Heart right ventricle (tissue), 16 donors: ENCODE data around the gene DHRS4. TPM values are rescaled to one million over a fixed set of nuclear protein-coding genes. Genes with fewer than 3 reads are reported as not detected.

Experiments used
- ATAC-seq, 8 donors: fragments of 200-7000 bp; cut with Tn5 transposase; one replicate each; pipeline ENCODE4 v1.9.1; 2020; ENCODE audit warnings: mild to moderate bottlenecking in 8 of 8, moderate library complexity in 8 of 8, moderate number of reproducible peaks in 1 of 8
- DNase-seq, 2 donors: peaks; one replicate each; pipeline ENCODE4 v3.0.0-alpha.2; 2020
- H3K27ac ChIP-seq, 10 donors: fragments of 200-600 bp; sonication (generic) in 2 of 10; one replicate each; pipeline versions ENCODE4 v1.5.0 to v1.8.0; 2020 to 2022; ENCODE audit warnings: mild to moderate bottlenecking in 3 of 10
- H3K27me3 ChIP-seq, 7 donors: fragments of 200-600 bp; one replicate each; pipeline ENCODE4 v1.8.0; 2021 to 2022; ENCODE audit warnings: mild to moderate bottlenecking in 2 of 7
- H3K36me3 ChIP-seq, 9 donors: fragments of 200-600 bp; sonication (generic) in 1 of 9; one replicate each; pipeline versions ENCODE4 v1.5.0 to v1.8.0; 2020 to 2022; ENCODE audit warnings: mild to moderate bottlenecking in 2 of 9
- H3K4me1 ChIP-seq, 9 donors: fragments of 200-600 bp; sonication (generic) in 1 of 9; one replicate each; pipeline versions ENCODE4 v1.5.0 to v1.8.0; 2020 to 2022; ENCODE audit warnings: mild to moderate bottlenecking in 4 of 9
- H3K4me3 ChIP-seq, 10 donors: fragments of 200-600 bp; sonication (generic) in 2 of 10; one replicate each; pipeline versions ENCODE4 v1.5.0 to v1.8.0; 2020 to 2022; ENCODE audit warnings: mild to moderate bottlenecking in 7 of 10, moderate library complexity in 2 of 10
- H3K9me3 ChIP-seq, 11 donors: fragments of 200-600 bp in 10 of 11; sonication (generic) in 2 of 11; one replicate each; pipeline versions ENCODE4 v1.5.0 to v1.8.0; 2013 to 2022; ENCODE audit warnings: mild to moderate bottlenecking in 2 of 11, control low read depth in 1 of 11, moderate library complexity in 1 of 11
- CTCF ChIP-seq, 9 donors: fragments of 200-600 bp; sonication (generic) in 2 of 9; IDR thresholded peaks; one replicate each; pipeline versions ENCODE4 v1.5.0 to v1.8.0; 2021 to 2022; ENCODE audit warnings: antibody characterized with exemption in 9 of 9, mild to moderate bottlenecking in 5 of 9, moderate library complexity in 1 of 9
- WGBS, 2 donors: extraction: QIAGEN DNeasy Blood & Tissue Kit; methylation state at CpG; one replicate each; pipeline ENCODE4 v1.1.7; 2013; ENCODE audit warnings: inconsistent platforms in 1 of 2; 5-methylcytosine and 5-hydroxymethylcytosine counted together
- intact Hi-C, 10 donors: fragments of 100-400 bp; cut with DNase I; formaldehyde crosslinking; loops; one replicate each; pipeline versions ENCODE4 v1.11.1 to v1.14.2; 2022
- polyA plus RNA-seq, 2 donors: library from polyadenylated mRNA; stranded (reverse); fragments of 200-250 nt; gene quantifications; one replicate each; pipeline ENCODE4 v1.2.3, GENCODE V29; 2013
- total RNA-seq, 10 donors: library from RNA; stranded (reverse); fragmentation: NEBNext Ultra II Directional in 3 of 10; extraction: Animal tissue kit (Norgen Biotek cat#: 25700) in 3 of 10; gene quantifications; one replicate each; pipeline versions ENCODE4 v1.2.1 to v1.2.4, GENCODE V29; 2021 to 2023
- donor health status: Arrhythmogenic right ventricular cardiomyopathy.
- donor health status: ischemic (EF 13 %, LVEDD 7.1; RV severe dilation, severe dysfunction).
- donor health status: healthy with polysubstance abuse.
- donor health status: DM: no; HTN: yes; CAD: no.
- donor health status: DM: no; HTN: no; CAD: no.
- donor health status: ischemic (EF 25% LVEDD 6.9; RV normal size, moderate dysfunction).
- donor health status: ischemic (EF 25% LVEDD 5.7; RV mildly dilated, moderate dysfunction).
- donor health status: healthy.
- donor health status: DM: yes; HTN: yes; CAD: no.
- donor health status: Ischemic cardiomyopathy.
- donor health status: ischemic (EF 35%, LVEDD 5.7; RV mildly dilated, moderate dysfunction).
- donor health status: nonischemic (EF 11% LVEDD 7.7; RV severe dilation, severe dysfunction).
- donor health status: DM: yes; HTN: yes; CAD: no.
- donor health status: PGD.
- donor health status: ischemic (EF 29% LVEDD 5.4; RV normal size, mild dysfunction).
- donor health status: nonischemic (EF 23%, LVEDD 6.1; RV moderate dilation, normal function).

The DHRS4 gene
- total and polyA plus RNA-seq, 12 donors: 24.9 to 66.7 (median 30.9) TPM

- H3K4me1 ChIP-seq: peaks cover 0 to 7% (median 0%) of the 10 kb centered on the region in 9 donors
- no peak for TF ChIP-seq CTCF (IDR thresholded peaks at IDR 0.05)
- H3K27me3 ChIP-seq: no peaks in the 10 kb centered on the region
- no peaks in the 10 kb centered on the region for H3K9me3 ChIP-seq
- WGBS, 2 donors: 70 to 75% methylated on average over 2 of the region's 2 CpGs
- no peak overlapping the region for H3K4me3 ChIP-seq
- H3K27ac ChIP-seq: no peak overlapping the region
- no peak for DNase-seq
- ATAC-seq: no peak
- intact Hi-C loops: loop anchor here in 4 of 10 donors (5.0 to 10.0 kb wide), 4 partner anchors 209 to 349 kb away; no protein-coding TSS in a partner anchor
- H3K36me3 ChIP-seq: peaks cover 0 to 4% (median 0%) of the 10 kb centered on the region in 9 donors
Observed at GRCh38 chr14:23933742-23934128, 19.8 kb upstream of the DHRS4 start.

GRCh38 chr14:23935158-23935557 lies 18.4 kb upstream of the DHRS4 start:
- TF ChIP-seq CTCF (IDR thresholded peaks at IDR 0.05): no peak
- Histone ChIP-seq H3K4me3 (no peak overlapping the region), H3K27me3 (no peaks in the 10 kb centered on the region), H3K4me1 (peaks cover 0 to under 1% (median 0%) of the 10 kb centered on the region in 9 donors), H3K27ac (no peak overlapping the region), H3K9me3 (no peaks in the 10 kb centered on the region), H3K36me3 (peaks cover 0 to 14% (median 2%) of the 10 kb centered on the region in 9 donors)
- no peak for DNase-seq
- ATAC-seq: no peak
- intact Hi-C loops: loop anchor here in 2 of 10 donors (10.0 kb wide), 2 partner anchors 210 to 350 kb away; no protein-coding TSS in a partner anchor
- 78 to 80% methylated on average over 1 of the region's 1 CpG for WGBS, 2 donors

GRCh38 chr14:23936084-23936829 lies 17.3 kb upstream of the DHRS4 start:
- Histone ChIP-seq H3K4me1 (no peaks in the 10 kb centered on the region), H3K27ac (no peak overlapping the region), H3K27me3 (no peaks in the 10 kb centered on the region), H3K36me3 (peaks cover 0 to 24% (median 4%) of the 10 kb centered on the region in 9 donors), H3K4me3 (no peak overlapping the region), H3K9me3 (no peaks in the 10 kb centered on the region)
- intact Hi-C loops: loop anchor here in 2 of 10 donors (10.0 kb wide), 2 partner anchors 211 to 351 kb away; no protein-coding TSS in a partner anchor
- ATAC-seq (no peak), DNase-seq (no peak)
- no peak for TF ChIP-seq CTCF (IDR thresholded peaks at IDR 0.05)
- 78 to 79% methylated on average over 7 of the region's 7 CpGs for WGBS, 2 donors

GRCh38 chr14:23937203-23937602 lies 16.4 kb upstream of the DHRS4 start:
- no peak for TF ChIP-seq CTCF (IDR thresholded peaks at IDR 0.05)
- no peak overlapping the region for H3K4me3 ChIP-seq
- H3K4me1 ChIP-seq: no peaks in the 10 kb centered on the region
- H3K36me3 ChIP-seq: peaks cover 0 to 25% (median 4%) of the 10 kb centered on the region in 9 donors
- intact Hi-C loops: loop anchor here in 2 of 10 donors (10.0 kb wide), 2 partner anchors 212 to 352 kb away; no protein-coding TSS in a partner anchor
- H3K27me3 ChIP-seq: no peaks in the 10 kb centered on the region
- H3K27ac ChIP-seq: no peak overlapping the region
- DNase-seq: no peak
- H3K9me3 ChIP-seq: no peaks in the 10 kb centered on the region
- WGBS, 2 donors: 88% methylated on average over 2 of the region's 2 CpGs
- ATAC-seq: no peak
